H54 (cell line): ENCODE results near the gene TXN2.
"Not testable (repeated sequence)": the region's sequence is repeated elsewhere in the genome, so short reads cannot be mapped to it uniquely, and the experiment has no call there.

ENCODE experiments used
- DNase-seq: peaks from one replicate; pipeline ENCODE4 v3.0.0; 2011; ENCODE audit warnings: low spot score, mixed read lengths; ENCODE audit not compliant: insufficient read length
- FAIRE-seq: peaks from 3 replicates; lab custom pipeline; 2011; peaks lifted over from hg19 to GRCh38; lab: Jason Lieb, UNC
- POLR2A ChIP-seq: IDR thresholded peaks from 2 replicates; pipeline ENCODE4 v1.6.1; 2011; ENCODE audit warnings: low read depth, mild to moderate bottlenecking, low read length

The TXN2 gene

DNA sequence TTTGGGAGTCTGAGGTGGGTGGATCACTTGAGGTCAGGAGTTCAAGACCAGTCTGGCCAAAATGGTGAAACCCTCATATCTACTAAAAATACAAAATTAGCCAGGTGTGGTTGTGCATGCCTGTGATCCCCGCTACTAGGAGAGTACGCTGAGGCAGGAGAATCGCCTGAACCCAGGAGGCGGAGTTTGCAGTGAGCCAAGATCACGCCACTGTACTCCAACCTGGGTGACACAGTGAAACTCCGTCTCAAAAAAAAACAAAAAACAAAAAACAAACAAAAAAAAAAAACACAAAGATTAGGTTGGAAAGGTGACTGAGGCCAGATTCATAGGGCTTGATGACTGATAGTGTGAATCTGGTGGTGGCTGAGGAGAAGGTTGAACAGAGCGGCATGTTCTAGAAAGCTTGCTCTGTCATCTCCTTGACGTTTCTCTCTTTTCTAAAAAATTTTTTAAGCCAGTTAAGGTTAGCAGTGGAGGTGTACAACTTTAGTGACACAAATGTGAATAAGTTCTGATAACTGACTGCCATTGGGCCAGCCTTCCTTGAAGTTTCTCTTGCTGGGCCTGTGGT, 40.9 kb downstream of the TXN2 start:
- no peak for DNase-seq
- FAIRE-seq: no peak
- TF ChIP-seq POLR2A: no peak

DNA sequence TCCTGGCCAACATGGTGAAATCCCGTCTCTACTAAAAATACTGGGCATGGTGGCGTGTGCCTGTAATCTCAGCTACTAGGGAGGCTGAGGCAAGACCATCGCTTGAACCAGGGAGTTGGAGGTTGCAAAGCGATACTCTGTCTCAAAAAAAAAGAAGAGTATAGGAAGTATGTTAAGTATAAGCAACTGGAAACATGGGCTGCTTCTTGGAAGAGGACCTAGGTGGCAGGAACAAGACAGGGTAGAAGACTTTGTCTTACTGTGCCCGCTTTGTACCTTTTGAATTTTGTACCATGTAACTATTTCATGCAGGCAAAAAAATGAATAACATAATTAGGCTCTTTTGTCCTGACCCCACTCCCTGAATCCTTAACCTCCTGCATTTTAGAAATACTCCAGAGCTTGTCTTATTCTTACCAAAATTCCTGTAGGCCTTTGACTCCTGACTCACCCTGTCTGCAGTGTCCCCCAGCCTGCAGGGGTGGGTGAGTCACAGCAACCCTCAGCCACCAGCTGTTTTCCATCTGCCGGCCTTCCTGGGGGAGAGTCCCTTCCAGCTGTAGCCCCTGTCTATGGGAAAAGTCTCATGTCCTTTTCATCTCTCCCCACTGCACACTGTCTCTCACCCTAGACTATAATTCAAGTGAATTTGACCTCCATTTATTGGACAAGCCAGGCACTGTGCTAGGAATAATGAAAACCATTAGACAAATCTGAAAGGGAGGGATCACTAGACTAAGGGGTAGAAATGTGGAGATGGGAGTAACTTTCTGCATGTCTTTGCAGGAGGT, 41.8 kb downstream of the TXN2 start:
- no peak for TF ChIP-seq POLR2A
- DNase-seq: peak; percentile 87
- peak; percentile 71 for FAIRE-seq

DNA sequence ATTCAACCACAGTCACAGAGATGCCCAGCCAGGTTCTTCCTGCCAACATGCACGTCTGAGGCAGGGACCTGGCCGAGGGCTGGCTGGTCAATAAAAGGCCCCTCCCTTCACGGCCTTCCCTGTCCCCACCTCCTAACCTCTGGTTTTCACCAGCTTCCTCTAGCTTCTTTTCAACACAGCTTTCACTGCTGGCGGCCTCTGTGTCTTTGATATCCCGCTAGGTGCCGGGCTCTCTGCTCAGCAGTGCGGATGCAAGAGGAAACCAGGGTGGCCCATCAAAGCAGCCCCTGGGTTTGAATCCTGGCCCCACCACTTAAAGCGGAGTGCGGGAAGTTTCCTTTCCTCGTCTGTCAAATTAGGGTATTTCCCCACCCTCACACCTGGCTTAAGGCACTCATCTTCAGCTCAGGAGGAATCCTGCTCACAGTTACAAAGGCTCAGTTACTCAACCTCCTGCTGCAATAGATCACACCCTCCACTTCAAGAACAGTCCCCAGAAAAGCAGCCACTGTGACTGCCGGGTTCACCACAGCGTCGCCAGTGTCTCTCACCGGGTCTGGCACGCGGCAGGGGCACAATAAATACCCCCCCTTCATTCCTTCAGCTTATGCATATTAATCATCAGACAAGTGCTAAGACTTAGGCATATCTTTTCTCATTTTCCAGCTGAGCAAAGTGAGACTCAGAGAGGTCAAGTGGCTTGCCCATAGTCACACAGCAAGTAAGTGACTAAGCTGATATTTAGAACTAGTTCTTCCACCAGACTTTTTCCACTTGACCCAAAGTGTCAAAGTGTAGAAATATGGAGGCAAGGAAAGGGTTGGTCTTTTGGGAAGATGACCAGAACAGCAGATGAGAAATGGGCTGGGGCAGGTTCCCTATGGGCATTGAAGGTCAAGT, 45.7 kb downstream of the TXN2 start:
- no peak for TF ChIP-seq POLR2A
- DNase-seq (no peak), FAIRE-seq (no peak)

DNA sequence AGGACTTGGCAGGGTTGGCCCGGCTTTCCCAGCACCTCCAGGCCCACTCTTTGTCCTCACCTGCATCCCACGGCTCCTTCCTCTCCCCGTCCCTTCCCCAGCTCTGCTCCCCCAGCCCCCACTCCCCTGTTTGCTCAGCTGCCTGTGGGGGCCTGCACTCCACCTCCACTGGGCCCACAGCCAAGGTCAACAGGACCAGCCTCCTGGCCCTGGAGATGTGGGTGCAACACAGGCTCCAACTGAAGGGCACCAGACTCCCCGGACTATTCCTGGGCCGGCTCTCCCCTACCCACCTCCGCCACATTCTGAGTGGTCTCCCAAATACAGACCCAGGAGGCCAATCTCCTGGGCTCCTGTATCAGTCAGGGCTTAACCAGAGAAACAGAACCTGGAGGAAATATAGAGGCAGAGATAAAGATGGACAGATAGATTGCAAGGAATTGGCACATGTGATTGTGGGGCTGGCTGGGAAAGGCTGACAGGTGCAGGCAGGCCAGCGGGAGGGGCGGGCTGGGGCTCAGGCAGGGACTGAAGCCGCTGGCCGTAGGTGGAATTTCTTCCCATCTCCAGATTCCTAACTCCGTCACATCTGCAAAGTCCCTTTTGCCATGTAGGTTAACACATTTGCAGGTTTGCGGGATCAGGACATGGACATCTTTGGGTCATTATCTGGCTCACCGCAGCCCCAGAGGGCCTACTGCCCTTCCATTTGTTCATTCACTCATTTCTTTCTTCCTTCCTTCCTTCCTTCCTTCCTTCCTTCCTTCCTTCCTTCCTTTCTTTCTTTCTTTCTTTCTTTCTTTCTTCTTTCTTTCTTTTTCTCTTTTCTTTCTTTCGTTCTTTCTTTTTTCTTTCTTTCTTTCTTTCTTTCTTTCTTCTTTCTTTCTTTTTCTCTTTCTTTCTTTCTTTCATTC, 47.9 kb downstream of the TXN2 start:
- FAIRE-seq (no peak), DNase-seq (no peak)

DNA sequence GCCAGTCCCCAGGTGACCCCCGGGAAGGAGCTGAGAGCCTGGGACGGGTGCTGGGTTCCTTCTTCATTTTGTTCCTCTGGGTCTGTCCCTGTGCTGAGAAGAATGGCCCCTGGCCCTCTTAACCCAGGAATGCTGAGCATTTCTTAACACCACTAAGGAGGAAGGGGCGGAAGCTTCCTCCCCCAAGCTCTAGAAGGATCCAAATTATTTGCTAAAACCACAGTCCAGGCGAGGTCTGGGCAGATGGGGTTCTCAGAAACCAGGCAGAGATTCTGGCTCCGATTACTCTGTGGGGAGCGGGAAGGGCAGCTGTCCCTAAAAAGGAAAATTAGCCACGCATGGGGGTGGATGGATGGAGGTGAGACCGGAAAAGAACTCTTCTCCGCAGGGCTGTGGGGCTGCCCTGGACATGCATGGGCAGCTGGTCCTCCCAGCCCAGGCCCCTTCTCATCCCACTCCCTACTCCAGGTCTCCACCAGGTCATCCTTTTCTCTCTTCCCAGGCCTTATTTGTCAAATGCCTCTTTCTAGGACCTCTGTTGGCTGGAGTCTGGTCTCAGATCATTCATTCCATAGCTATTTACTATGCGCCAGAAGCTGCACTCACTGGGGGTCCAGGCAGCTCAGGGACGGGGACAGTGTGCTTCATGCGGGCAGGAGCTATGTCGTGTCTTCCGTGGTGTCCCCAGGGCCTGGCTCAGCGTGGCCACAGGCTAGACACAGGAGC, 48.7 kb downstream of the TXN2 start:
- DNase-seq: no peak
- FAIRE-seq: no peak
- no peak for TF ChIP-seq POLR2A

More for the DNA sequence above, 47.9 kb downstream of the TXN2 start:
- TF ChIP-seq POLR2A: no peak

DNA sequence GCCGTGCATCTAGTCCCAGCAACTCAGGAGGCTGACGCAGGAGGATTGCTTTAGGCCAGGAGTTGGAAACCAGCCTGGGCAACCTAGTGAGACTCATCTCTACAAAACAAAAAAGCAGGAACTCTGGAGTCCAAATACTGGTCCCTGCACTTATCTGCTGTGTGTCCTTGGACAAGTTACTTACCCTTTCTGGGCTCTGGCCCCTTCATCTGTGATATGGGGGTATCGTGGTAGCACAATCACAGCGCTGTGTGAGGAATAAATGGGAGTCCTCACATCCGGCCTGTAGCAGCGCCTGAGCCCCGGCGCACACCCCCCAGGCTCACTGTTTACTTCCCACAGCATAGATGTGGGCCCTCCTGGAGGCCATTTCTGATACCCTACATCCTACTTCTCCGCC, 49.5 kb downstream of the TXN2 start:
- TF ChIP-seq POLR2A: no peak
- DNase-seq (no peak), FAIRE-seq (no peak)

DNA sequence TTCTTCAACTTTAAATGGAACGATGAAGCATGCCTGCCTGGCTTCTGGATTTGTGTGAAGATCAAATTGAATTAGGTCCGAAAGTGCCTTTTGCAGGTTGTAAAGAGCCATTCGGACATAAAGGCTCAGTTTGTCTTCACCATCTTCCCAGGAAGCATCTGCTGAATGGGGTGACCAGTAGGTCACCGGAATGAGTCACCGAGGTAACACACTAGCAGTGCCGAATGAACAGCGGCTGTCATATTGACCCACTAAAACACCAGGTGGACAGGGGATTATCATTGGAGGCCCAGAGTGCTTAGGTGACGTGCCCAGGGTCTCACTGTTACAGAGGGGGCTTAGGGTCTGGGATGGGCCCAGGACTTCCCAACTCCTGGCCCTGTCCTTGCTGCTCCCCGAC, 50.6 kb downstream of the TXN2 start:
- DNase-seq: no peak
- no peak for TF ChIP-seq POLR2A
- no peak for FAIRE-seq

DNA sequence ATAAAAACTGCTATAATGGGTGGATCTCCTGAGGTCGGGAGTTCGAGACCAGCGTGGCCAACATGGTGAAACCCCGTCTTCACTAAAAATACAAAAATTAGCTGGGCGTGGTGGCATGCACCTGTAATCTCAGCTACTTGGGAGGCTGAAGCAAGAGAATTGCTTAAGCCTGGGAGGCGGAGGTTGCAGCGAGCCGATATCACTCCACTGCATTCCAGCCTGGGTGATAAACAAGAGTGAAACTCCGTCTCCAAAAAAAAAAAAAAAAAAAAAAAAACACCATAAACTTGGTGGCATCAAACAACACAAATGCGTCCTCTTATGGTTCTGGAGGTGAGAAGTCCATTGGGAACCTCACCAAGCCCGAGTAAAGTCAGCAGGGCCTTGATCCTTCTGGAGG, 53.5 kb downstream of the TXN2 start:
- FAIRE-seq, DNase-seq: not testable (repeated sequence)

DNA sequence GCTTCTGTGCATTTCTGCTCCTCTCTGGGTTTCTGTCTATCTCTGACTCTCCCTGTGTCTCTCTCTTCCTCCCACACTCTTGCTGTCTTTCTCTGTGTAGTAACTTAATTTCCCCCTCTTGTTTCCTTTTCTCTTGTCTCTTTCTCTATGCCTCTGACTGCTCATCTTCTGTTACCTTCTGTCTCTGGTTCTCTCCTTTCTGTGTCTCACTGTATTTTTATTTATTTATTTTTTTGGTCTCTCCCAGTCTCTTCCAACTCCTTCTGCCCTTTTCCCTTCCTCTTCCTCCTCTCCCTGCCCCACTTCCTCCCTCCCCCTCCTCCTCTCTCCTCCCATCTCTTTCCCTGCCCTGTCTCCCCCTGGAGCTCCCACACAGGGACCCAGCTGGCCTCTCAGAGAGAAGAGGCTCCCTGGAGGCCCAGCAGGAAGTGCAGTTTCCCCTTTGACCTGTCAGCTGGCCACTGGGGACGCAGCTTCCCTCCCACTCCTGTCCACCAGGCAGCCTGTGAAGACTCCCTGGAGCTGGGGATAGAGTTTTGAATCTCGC, 55.4 kb downstream of the TXN2 start:
- TF ChIP-seq POLR2A: no peak
- DNase-seq (no peak), FAIRE-seq (no peak)

DNA sequence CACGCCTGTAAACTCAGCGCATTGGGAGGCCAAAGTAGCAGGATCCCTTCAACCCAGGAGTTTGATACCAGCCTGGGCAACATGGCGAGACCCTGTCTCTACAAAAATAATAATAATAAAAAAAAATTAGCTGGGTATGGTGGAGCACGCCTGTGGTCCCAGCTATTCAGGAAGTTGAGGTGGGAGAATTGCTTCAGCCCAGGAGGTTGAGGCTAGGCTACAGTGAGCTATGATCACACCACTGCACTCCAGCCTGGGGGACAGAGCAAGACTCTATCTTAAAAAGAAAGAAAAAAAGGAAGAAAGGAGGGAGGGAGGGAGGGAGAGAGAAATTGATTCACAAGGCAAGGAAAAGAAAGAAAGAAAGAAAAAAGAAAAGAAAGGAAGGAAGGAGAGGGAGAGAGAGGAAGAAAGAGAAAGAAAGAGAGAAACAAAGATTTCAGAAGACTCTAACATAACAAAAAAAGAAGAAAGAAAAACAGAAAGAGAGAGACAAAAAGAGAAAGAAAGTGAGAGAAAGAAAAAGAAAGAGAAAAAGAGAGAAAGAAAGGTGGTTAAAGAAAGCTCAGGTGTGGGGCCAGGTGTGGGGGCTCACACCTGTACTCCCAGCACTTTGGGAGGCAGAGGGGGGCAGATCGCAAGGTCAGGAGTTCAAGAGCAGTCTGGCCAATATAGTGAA, 56.4 kb downstream of the TXN2 start:
- no peak for FAIRE-seq
- TF ChIP-seq POLR2A: no peak
- no peak for DNase-seq

DNA sequence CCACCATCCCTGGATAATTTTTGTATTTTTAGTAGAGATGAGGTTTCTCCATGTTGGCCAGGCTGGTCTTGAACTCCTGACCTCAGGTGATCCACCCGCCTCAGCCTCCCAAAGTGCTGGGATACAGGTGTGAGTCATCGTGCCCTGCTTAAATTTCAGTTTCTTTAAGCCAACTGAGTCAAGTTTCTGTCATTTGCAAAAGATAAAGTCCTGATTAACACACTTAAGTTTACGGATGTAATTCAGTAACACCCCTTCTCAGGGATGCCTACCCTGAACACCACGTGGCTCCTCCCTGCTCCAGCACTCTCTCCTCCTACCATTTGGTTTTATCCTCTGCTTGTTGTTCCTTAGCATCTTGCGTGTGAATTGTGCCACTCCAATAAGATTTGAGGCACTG, 57.0 kb downstream of the TXN2 start:
- not testable (repeated sequence) for DNase-seq, FAIRE-seq

DNA sequence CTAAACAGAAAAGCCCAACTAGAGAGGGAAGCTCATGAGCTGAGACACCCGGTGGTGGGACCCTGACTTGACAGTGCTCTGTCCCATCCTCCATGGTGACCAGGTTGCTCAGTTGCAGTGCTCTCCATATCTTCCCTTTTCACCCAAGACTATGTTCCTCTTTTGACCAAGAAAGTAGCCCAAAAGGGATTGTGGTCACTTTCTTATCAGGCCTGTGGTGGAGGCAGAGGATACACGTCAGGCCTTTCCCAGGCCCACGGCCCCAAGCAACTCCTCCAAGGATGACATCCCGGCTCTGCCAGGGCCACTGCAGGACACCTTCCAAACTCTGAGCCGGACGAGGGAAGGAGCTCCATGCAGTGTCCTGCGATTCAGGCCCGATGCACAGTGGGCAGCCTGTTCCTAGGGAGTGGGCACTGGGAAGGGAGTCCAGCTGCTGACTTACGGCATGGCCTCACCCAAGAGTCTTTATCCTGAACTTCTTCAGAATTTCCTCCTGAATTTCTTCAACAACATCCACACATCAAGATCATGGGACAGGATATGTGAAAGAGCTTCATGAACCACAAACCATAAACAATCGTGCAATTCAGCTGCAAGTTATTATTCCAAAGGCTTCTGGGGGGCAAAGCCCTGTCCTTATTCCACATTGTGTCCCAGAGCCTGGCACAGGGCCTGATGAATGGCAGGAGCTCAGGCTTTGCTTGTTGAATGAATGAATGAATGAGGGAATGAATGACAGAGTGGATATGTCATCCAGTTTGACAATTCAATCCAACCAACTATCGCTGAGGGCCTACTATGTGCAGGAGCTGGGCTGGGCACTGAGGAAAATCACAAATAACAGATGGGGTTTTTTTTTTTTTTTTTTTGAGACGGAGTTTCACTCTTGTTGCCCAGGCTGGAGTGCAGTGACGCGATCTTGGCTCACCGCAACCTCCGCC, 57.7 kb downstream of the TXN2 start:
- no peak for FAIRE-seq
- DNase-seq: no peak
- no peak for TF ChIP-seq POLR2A
